Smooth muscle cell (in vitro differentiated cells): ENCODE measurements around the gene B3GNT9. TPM values are rescaled to one million over a fixed set of nuclear protein-coding genes. Genes with fewer than 3 reads are reported as not detected.

Experiments
- DNase-seq: peaks from one replicate; lab custom pipeline; 2025; ENCODE audit not compliant: unreplicated experiment; lab: John Stamatoyannopoulos, UW
- H2AFZ ChIP-seq: fragments of 200-600 bp; sonication (generic); 2 replicates; pipeline ENCODE4 v1.6.0; 2016; ENCODE audit warnings: antibody characterized with exemption, low read depth, mild to moderate bottlenecking
- H3F3A ChIP-seq: fragments of 200-600 bp; sonication (generic); 2 replicates; pipeline ENCODE4 v1.6.0; 2017; ENCODE audit warnings: antibody characterized with exemption, low read depth
- H3K27ac ChIP-seq: fragments of 200-600 bp; sonication (generic); 2 replicates; pipeline ENCODE4 v1.5.1; 2016; ENCODE audit warnings: low read depth, mild to moderate bottlenecking
- H3K27me3 ChIP-seq: fragments of 200-600 bp; sonication (generic); 2 replicates; pipeline ENCODE4 v1.6.1; 2016; ENCODE audit warnings: low read depth, mild to moderate bottlenecking
- H3K36me3 ChIP-seq: fragments of 200-600 bp; sonication (generic); 2 replicates; pipeline ENCODE4 v1.5.1; 2016; ENCODE audit warnings: low read depth
- H3K4me1 ChIP-seq: fragments of 200-600 bp; sonication (generic); 2 replicates; pipeline ENCODE4 v1.5.1; 2016; ENCODE audit warnings: low read depth
- H3K4me2 ChIP-seq: fragments of 200-600 bp; sonication (generic); 2 replicates; pipeline ENCODE4 v1.6.0; 2016; ENCODE audit warnings: mild to moderate bottlenecking
- H3K4me3 ChIP-seq: fragments of 200-600 bp; sonication (generic); 2 replicates; pipeline ENCODE4 v1.5.1; 2016; ENCODE audit warnings: mild to moderate bottlenecking
- H3K79me2 ChIP-seq: fragments of 200-600 bp; sonication (generic); 2 replicates; pipeline ENCODE4 v1.6.0; 2016; ENCODE audit warnings: low read depth, mild to moderate bottlenecking
- H3K9ac ChIP-seq: fragments of 200-600 bp; sonication (generic); 2 replicates; pipeline ENCODE4 v1.6.0; 2016; ENCODE audit warnings: low read depth
- H3K9me3 ChIP-seq: fragments of 200-600 bp; sonication (generic); replicated peaks from 2 replicates; pipeline ENCODE4 v1.5.1; 2016; ENCODE audit warnings: low read depth
- H4K20me1 ChIP-seq: fragments of 200-600 bp; sonication (generic); 2 replicates; pipeline ENCODE4 v1.6.0; 2016; ENCODE audit warnings: low read depth
- WGBS: methylation state at CpG from one replicate; pipeline ENCODE4 v1.1.7; 2016; ENCODE audit warnings: low lambda C conversion rate; 5-methylcytosine and 5-hydroxymethylcytosine counted together
- polyA plus RNA-seq: library from polyadenylated mRNA; unstranded; fragments of >200 nt; fragmentation: Nextera tagmentation; extraction: Ambion mirVana; gene quantifications from 2 replicates; pipeline ENCODE4 v1.2.1, GENCODE V29; 2016
- total RNA-seq: library from RNA; depleted of rRNA; stranded (reverse); fragments of >200 nt; gene quantifications from 2 replicates; pipeline ENCODE4 v1.2.3, GENCODE V29; 2014
- TF ChIP-seq, protein P1 (sequence below): fragments of 200-600 bp; sonication (generic); IDR thresholded peaks from 2 replicates; pipeline ENCODE4 v1.5.1; 2017; ENCODE audit warnings: borderline replicate concordance, mild to moderate bottlenecking, antibody characterized with exemption; ENCODE audit not compliant: insufficient read depth, poor library complexity, severe bottlenecking

Gene B3GNT9
- total and polyA plus RNA-seq, 2 experiments from 2014 or later: 29.9 to 39.3 TPM

DNA sequence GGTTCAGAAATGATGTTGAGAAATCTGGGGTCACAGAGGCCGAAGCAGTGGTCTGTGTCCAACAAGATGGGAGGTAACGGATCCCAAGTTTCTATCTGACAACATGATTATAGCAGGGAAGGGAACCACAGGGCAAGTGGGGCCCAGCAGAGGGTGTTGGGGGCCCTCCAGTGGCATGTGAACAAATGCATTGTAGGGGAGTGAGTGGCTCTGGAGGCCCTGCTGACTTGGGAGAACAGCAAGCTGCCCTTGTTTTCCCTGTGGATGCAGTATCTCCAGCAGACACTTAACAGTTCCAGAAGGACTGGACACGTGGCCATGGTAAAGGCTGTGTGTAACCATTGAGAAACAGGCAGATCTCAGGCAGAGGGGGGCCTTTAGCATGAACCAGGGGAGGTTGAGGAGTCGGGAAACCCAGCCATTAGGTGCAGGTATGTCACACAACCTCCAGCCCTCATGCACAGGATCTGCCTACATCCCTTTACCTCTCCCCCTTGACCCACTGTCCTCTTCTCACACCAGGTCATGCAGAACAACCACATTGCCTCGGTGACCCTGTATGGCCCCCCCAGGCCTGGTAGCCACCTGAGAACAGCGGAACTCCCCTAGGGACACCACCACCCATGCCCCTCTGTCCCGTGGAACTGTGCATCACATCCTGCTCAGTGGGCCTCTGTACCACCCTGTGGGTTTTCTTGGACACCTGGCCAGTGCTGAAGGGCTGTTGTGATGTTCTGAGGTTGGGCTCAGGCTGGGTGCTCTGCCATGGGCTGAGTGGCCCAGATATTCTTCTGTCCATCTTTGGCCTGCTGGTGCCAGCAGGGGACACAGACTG lies 4.1 kb downstream of the B3GNT9 start:
- H3K36me3 ChIP-seq: peaks cover 4% of the 10 kb centered on the region
- no peak for DNase-seq
- H3F3A ChIP-seq: no peaks in the 10 kb centered on the region
- H3K27ac ChIP-seq: no peak overlapping the region
- no peak overlapping the region for H3K4me2 ChIP-seq
- WGBS: 93% methylated on average over 7 of the region's 7 CpGs
- H3K27me3 ChIP-seq: no peaks in the 10 kb centered on the region
- TF ChIP-seq, protein P1, sequence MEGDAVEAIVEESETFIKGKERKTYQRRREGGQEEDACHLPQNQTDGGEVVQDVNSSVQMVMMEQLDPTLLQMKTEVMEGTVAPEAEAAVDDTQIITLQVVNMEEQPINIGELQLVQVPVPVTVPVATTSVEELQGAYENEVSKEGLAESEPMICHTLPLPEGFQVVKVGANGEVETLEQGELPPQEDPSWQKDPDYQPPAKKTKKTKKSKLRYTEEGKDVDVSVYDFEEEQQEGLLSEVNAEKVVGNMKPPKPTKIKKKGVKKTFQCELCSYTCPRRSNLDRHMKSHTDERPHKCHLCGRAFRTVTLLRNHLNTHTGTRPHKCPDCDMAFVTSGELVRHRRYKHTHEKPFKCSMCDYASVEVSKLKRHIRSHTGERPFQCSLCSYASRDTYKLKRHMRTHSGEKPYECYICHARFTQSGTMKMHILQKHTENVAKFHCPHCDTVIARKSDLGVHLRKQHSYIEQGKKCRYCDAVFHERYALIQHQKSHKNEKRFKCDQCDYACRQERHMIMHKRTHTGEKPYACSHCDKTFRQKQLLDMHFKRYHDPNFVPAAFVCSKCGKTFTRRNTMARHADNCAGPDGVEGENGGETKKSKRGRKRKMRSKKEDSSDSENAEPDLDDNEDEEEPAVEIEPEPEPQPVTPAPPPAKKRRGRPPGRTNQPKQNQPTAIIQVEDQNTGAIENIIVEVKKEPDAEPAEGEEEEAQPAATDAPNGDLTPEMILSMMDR: no peak
- no peak overlapping the region for H3K4me3 ChIP-seq
- H3K79me2 ChIP-seq: no peaks in the 10 kb centered on the region
- no peaks in the 10 kb centered on the region for H3K9me3 ChIP-seq
- H3K9ac ChIP-seq: no peak overlapping the region
- no peaks in the 10 kb centered on the region for H3K4me1 ChIP-seq
- no peak overlapping the region for H2AFZ ChIP-seq
- peaks cover 15% of the 10 kb centered on the region for H4K20me1 ChIP-seq

DNA sequence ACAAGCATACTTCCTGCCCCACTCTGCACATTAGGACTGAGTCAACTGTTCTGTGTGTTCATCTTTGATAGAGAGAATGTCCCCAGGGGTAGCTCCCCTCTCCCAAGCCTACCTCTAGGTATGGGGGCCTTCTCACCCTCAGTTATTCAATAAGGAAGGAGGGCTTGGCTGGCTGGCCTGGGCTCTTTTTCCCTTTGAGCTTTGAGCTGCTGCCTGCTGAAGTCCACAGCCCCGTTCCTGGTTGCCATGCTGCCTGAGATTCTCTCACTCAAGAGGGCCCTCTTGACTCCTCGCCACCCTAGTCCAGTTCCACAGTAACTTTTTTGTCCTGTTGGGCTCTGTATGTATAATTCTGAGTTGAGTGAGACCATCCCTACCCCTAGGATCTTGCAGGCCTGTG lies 5.1 kb downstream of the B3GNT9 start:
- TF ChIP-seq, protein P1: no peak
- Histone ChIP-seq H2AFZ (no peak overlapping the region), H3K79me2 (no peaks in the 10 kb centered on the region), H3K9ac (no peak overlapping the region), H3K9me3 (no peaks in the 10 kb centered on the region), H3K4me1 (no peaks in the 10 kb centered on the region), H3K4me3 (no peak overlapping the region), H3K36me3 (peaks cover 8% of the 10 kb centered on the region), H3K4me2 (no peak overlapping the region), H3K27me3 (no peaks in the 10 kb centered on the region), H4K20me1 (peaks cover 15% of the 10 kb centered on the region), H3F3A (no peaks in the 10 kb centered on the region), H3K27ac (no peak overlapping the region)
- DNase-seq: no peak
- WGBS: 100% methylated on average over 2 of the region's 2 CpGs

DNA sequence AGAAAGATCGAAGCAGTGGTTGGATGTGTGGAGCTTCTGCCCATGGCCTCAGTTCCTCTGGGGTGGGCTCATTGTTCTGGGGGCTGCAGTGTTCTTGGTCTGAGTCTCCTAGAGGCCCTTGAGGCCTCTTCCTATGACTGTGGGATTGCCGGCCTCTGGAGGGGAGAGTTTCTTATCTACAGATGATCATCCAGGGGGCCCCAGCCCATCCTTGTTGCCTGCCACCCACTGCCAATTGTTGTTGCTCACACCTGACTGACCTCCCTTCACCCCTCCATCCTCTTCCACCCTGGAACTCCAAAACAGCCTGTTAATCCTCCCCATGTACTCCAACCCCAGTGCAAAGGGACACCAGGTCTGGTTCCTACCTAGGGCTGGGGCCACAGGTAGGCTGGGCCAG lies 5.9 kb downstream of the B3GNT9 start:
- no peak for DNase-seq
- Histone ChIP-seq H3K27me3 (no peaks in the 10 kb centered on the region), H4K20me1 (peaks cover 14% of the 10 kb centered on the region), H3K9ac (no peak overlapping the region), H2AFZ (no peak overlapping the region), H3K36me3 (peaks cover 11% of the 10 kb centered on the region), H3K79me2 (no peaks in the 10 kb centered on the region), H3K4me3 (no peak overlapping the region), H3F3A (no peaks in the 10 kb centered on the region), H3K4me2 (no peak overlapping the region), H3K4me1 (no peaks in the 10 kb centered on the region), H3K27ac (no peak overlapping the region), H3K9me3 (no peaks in the 10 kb centered on the region)
- WGBS: 98% methylated on average over 2 of the region's 2 CpGs
- TF ChIP-seq, protein P1: no peak

DNA sequence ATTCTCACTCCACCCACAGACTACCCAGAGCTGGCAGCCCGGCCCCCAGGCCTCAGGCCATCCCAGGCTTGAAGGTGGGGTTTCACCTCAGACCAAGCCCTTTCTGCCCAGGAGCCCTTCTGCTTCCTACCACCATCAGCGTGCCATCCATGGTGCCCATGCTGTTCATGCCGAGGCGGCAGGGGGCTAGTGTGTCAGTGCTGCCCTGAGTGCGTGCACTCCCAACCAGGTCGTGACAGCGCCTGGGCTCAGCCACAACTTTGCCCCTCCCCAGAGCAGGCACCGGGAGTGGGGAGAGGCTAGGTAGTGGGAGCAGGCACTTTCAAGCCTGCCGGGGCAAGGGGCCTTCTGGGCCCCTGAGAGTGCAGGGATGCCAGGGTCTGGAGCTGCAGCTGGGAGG lies 8.5 kb downstream of the B3GNT9 start:
- Histone ChIP-seq H3K4me1 (no peaks in the 10 kb centered on the region), H3K9me3 (no peaks in the 10 kb centered on the region), H3F3A (no peaks in the 10 kb centered on the region), H3K36me3 (peaks cover 11% of the 10 kb centered on the region), H4K20me1 (no peaks in the 10 kb centered on the region), H3K9ac (no peak overlapping the region), H3K27ac (no peak overlapping the region), H2AFZ (no peak overlapping the region), H3K79me2 (no peaks in the 10 kb centered on the region), H3K27me3 (no peaks in the 10 kb centered on the region), H3K4me3 (no peak overlapping the region), H3K4me2 (no peak overlapping the region)
- DNase-seq: no peak
- WGBS: 92% methylated on average over 9 of the region's 9 CpGs
- TF ChIP-seq, protein P1: no peak
